ENCODE results near the gene NMRAL1.

GRCh38 chr16:4442371-4442770 is 32.1 kb downstream of the NMRAL1 start:
- TF ChIP-seq CTCF (IDR thresholded peaks at IDR 0.05; ENCODE audit: low read depth, low read length, poor library complexity, severe bottlenecking) (no peak), EZH2phosphoT487 (IDR thresholded peaks at IDR 0.05; ENCODE audit: borderline replicate concordance, low read length) (no peak)

Data from DOHH2 (cell line).